Subcutaneous abdominal adipose tissue (tissue), 5 donors: ENCODE measurements around the gene TMEM138.
A peak's percentile ranks its signal among the peaks of the same experiment; 100 is the strongest.

Source experiments
- H3K27ac ChIP-seq: one replicate; pipeline ENCODE4 v1.7.0; 2013; ENCODE audit warnings: low read depth, mild to moderate bottlenecking, inconsistent platforms, low read length, moderate library complexity
- H3K27me3 ChIP-seq, 5 donors: one replicate each; pipeline ENCODE4 v1.7.0; 2013; ENCODE audit warnings: low read length in 5 of 5, inconsistent platforms in 1 of 5; ENCODE audit not compliant: control insufficient read depth in 5 of 5, insufficient read depth in 4 of 5
- H3K36me3 ChIP-seq, 5 donors: one replicate each; pipeline ENCODE4 v1.7.0; 2013; ENCODE audit warnings: low read length in 5 of 5; ENCODE audit not compliant: control insufficient read depth in 5 of 5, insufficient read depth in 5 of 5
- H3K4me1 ChIP-seq, 5 donors: one replicate each; pipeline ENCODE4 v1.7.0; 2013; ENCODE audit warnings: low read length in 5 of 5, mild to moderate bottlenecking in 3 of 5, moderate library complexity in 1 of 5; ENCODE audit not compliant: control insufficient read depth in 5 of 5, insufficient read depth in 5 of 5
- H3K4me3 ChIP-seq, 5 donors: one replicate each; pipeline ENCODE4 v1.7.0; 2013; ENCODE audit warnings: low read length in 5 of 5, low read depth in 1 of 5
- H3K9ac ChIP-seq, 5 donors: one replicate each; pipeline ENCODE4 v1.7.0; 2013; ENCODE audit warnings: low read length in 5 of 5, mild to moderate bottlenecking in 4 of 5, moderate library complexity in 3 of 5
- H3K9me3 ChIP-seq, 5 donors: one replicate each; pipeline ENCODE4 v1.7.0; 2013; ENCODE audit warnings: low read length in 5 of 5; ENCODE audit not compliant: control insufficient read depth in 5 of 5
- donor health status: healthy.
- donor health status: healthy.
- donor health status: healthy.
- donor health status: healthy.
- donor health status: healthy.

Gene TMEM138

GRCh38 chr11:61403658-61404057 lies 41.5 kb downstream of the TMEM138 start:
- no peak overlapping the region for H3K27ac ChIP-seq

GRCh38 chr11:61404103-61404502 lies 41.9 kb downstream of the TMEM138 start:
- peaks cover 39 to 74% (median 66%) of the 10 kb centered on the region in 5 donors for H3K36me3 ChIP-seq
- no peaks in the 10 kb centered on the region for H3K9me3 ChIP-seq
- no peaks in the 10 kb centered on the region for H3K4me1 ChIP-seq
- no peak overlapping the region for H3K27ac ChIP-seq
- no peaks in the 10 kb centered on the region for H3K27me3 ChIP-seq
- H3K9ac ChIP-seq, result no peak overlapping the region
- no peak overlapping the region for H3K4me3 ChIP-seq

More at GRCh38 chr11:61403658-61404057, 41.5 kb downstream of the TMEM138 start:
- Histone ChIP-seq H3K4me3 (no peak overlapping the region), H3K9ac (no peak overlapping the region), H3K36me3 (peaks cover 41 to 74% (median 65%) of the 10 kb centered on the region in 5 donors), H3K27me3 (no peaks in the 10 kb centered on the region), H3K9me3 (no peaks in the 10 kb centered on the region), H3K4me1 (no peaks in the 10 kb centered on the region)

GRCh38 chr11:61404641-61405040 lies 42.5 kb downstream of the TMEM138 start:
- Histone ChIP-seq H3K9ac (no peak overlapping the region), H3K4me3 (no peak overlapping the region), H3K27ac (no peak overlapping the region), H3K9me3 (no peaks in the 10 kb centered on the region), H3K27me3 (no peaks in the 10 kb centered on the region), H3K4me1 (no peaks in the 10 kb centered on the region), H3K36me3 (peaks cover 39 to 78% (median 70%) of the 10 kb centered on the region in 5 donors)

GRCh38 chr11:61406067-61406466 lies 43.9 kb downstream of the TMEM138 start:
- no peaks in the 10 kb centered on the region for H3K27me3 ChIP-seq
- no peak overlapping the region for H3K27ac ChIP-seq
- no peak overlapping the region for H3K4me3 ChIP-seq
- no peaks in the 10 kb centered on the region for H3K9me3 ChIP-seq
- H3K4me1 ChIP-seq, result no peaks in the 10 kb centered on the region
- no peak overlapping the region for H3K9ac ChIP-seq
- H3K36me3 ChIP-seq, result peaks cover 42 to 86% (median 81%) of the 10 kb centered on the region in 5 donors

- H3K4me3 ChIP-seq, result no peak overlapping the region
- H3K36me3 ChIP-seq, result peaks cover 44 to 90% (median 87%) of the 10 kb centered on the region in 5 donors
- H3K4me1 ChIP-seq, result no peaks in the 10 kb centered on the region
- H3K9ac ChIP-seq, result no peak overlapping the region
- no peaks in the 10 kb centered on the region for H3K27me3 ChIP-seq
- H3K27ac ChIP-seq, result no peak overlapping the region
- H3K9me3 ChIP-seq, result no peaks in the 10 kb centered on the region
Observed at GRCh38 chr11:61406991-61407728, 45.0 kb downstream of the TMEM138 start.

- no peaks in the 10 kb centered on the region for H3K9me3 ChIP-seq
- no peak overlapping the region for H3K4me3 ChIP-seq
- H3K9ac ChIP-seq, result no peak overlapping the region
- H3K36me3 ChIP-seq, result peaks cover 33 to 96% (median 92%) of the 10 kb centered on the region in 5 donors
- no peak overlapping the region for H3K27ac ChIP-seq
- H3K4me1 ChIP-seq, result peaks cover 0 to 7% (median 0%) of the 10 kb centered on the region in 5 donors
- no peaks in the 10 kb centered on the region for H3K27me3 ChIP-seq
Observed at GRCh38 chr11:61411589-61411988, 49.4 kb downstream of the TMEM138 start.

- Histone ChIP-seq H3K27me3 (no peaks in the 10 kb centered on the region), H3K9me3 (no peaks in the 10 kb centered on the region), H3K36me3 (peaks cover 38 to 97% (median 94%) of the 10 kb centered on the region in 5 donors), H3K4me3 (no peak overlapping the region), H3K27ac (peak overlapping the region; percentile 13), H3K4me1 (peaks cover 0 to 14% (median 9%) of the 10 kb centered on the region in 5 donors), H3K9ac (peak overlapping the region in 1 of 5 donors; percentile 7)
Observed at GRCh38 chr11:61413496-61413895, 51.3 kb downstream of the TMEM138 start.

GRCh38 chr11:61414547-61414946 lies 52.4 kb downstream of the TMEM138 start:
- Histone ChIP-seq H3K27me3 (no peaks in the 10 kb centered on the region), H3K4me3 (no peak overlapping the region), H3K9ac (no peak overlapping the region), H3K27ac (no peak overlapping the region), H3K4me1 (peaks cover 0 to 14% (median 9%) of the 10 kb centered on the region in 5 donors), H3K9me3 (no peaks in the 10 kb centered on the region), H3K36me3 (peaks cover 42 to 98% (median 97%) of the 10 kb centered on the region in 5 donors)

- H3K9me3 ChIP-seq, result no peaks in the 10 kb centered on the region
- H3K27ac ChIP-seq, result no peak overlapping the region
- H3K36me3 ChIP-seq, result peaks cover 41 to 98% (median 96%) of the 10 kb centered on the region in 5 donors
- no peak overlapping the region for H3K4me3 ChIP-seq
- peaks cover 0 to 14% (median 9%) of the 10 kb centered on the region in 5 donors for H3K4me1 ChIP-seq
- no peaks in the 10 kb centered on the region for H3K27me3 ChIP-seq
- no peak overlapping the region for H3K9ac ChIP-seq
Observed at GRCh38 chr11:61415381-61415780, 53.2 kb downstream of the TMEM138 start.

GRCh38 chr11:61416941-61417340 lies 54.8 kb downstream of the TMEM138 start:
- Histone ChIP-seq H3K27me3 (no peaks in the 10 kb centered on the region), H3K9me3 (no peaks in the 10 kb centered on the region), H3K9ac (peak overlapping the region in 1 of 5 donors; percentile 26), H3K4me3 (no peak overlapping the region), H3K36me3 (peaks cover 43 to 96% (median 93%) of the 10 kb centered on the region in 5 donors), H3K4me1 (peaks cover 0 to 14% (median 9%) of the 10 kb centered on the region in 5 donors), H3K27ac (no peak overlapping the region)
